ENCODE measurements around the gene TPRKB. TPM values are rescaled to one million over a fixed set of nuclear protein-coding genes. Genes with fewer than 3 reads are reported as not detected.

TPRKB gene
- total and polyA plus RNA-seq, 9 of the 15 experiments (the other 6 are each of a cell fraction or from before 2014, with no cell fraction given): 55.6 to 250 (median 112) TPM

DNA sequence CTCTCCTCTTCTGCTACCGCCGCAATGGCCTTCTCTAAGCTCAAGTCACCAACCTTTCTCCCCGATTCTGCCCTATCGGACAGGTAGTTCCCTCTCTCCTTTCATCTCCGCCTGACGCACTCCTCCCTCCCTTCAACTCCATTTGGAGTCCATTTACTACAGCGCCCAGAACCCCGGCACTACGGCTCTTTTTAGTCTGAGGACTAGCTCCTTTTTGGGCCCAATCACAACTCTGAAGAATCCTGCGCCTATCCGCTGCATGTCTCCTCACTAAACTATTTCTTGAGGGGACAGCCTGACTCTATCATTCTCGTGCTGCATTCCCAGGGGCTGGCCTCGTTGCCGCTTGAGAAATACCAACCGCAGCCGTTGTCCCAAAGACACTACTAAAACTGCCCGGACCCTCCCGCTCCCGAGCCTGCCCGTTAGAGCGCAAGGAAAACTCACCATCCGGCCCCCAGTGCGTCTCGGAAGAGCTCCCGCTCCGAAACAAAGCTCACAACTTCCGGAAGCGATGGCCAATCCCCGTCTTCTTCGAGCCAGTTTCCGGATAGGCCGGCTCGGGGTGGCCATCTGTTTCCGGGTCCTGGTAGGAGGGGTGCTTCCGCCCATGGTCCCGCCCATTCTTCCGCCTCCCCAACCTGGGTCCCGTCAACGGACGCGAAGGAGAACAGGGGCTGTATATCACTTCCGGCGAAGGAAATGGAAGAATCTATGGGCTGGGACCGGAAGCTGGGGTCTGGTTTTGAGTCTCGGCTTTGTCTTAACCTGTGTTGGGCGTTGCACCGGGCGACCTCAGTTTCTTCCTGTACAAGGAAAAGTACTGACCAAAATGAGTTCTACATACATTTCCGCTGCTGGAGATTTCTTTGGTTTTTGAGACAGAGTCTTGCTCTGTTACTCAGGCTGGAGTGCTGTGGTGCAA lies at the start of gene TPRKB (continued):
- TF ChIP-seq CBX8 (IDR thresholded peaks at IDR 0.05; ENCODE audit: borderline replicate concordance, extremely low read depth, low read depth, low read length, poor library complexity, severe bottlenecking): no peak
- TF ChIP-seq, protein P1, sequence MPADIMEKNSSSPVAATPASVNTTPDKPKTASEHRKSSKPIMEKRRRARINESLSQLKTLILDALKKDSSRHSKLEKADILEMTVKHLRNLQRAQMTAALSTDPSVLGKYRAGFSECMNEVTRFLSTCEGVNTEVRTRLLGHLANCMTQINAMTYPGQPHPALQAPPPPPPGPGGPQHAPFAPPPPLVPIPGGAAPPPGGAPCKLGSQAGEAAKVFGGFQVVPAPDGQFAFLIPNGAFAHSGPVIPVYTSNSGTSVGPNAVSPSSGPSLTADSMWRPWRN (IDR thresholded peaks at IDR 0.05; ENCODE audit: low read depth): no peak
- no peak for TF ChIP-seq ZEB2 (IDR thresholded peaks at IDR 0.05)
- peak; percentile 68; the same call in 1 of the 2 replicates for TF ChIP-seq KLF1 (tag; IDR thresholded peaks at IDR 0.05)
- TF ChIP-seq ZNF583 (CRISPR knock-in tag; IDR thresholded peaks at IDR 0.05): no peak
- no peak for TF ChIP-seq MAFG (tag; conservative IDR thresholded peaks at IDR 0.05)
- no peak for TF ChIP-seq SRSF9 (IDR thresholded peaks at IDR 0.05; ENCODE audit: borderline replicate concordance, low read depth, low read length)
- TF ChIP-seq ZNF3 (CRISPR knock-in tag; IDR thresholded peaks at IDR 0.05): no peak
- TF ChIP-seq CBX5 (IDR thresholded peaks at IDR 0.05; ENCODE audit: borderline replicate concordance, low read depth): peak; percentile 87
- peak in 1 of 2 experiments; percentile 66; a peak in 2 of 4 replicates for TF ChIP-seq TBL1XR1 (IDR thresholded peaks at IDR 0.05; ENCODE audit: low read length in 2 of 2)
- TF ChIP-seq HNRNPLL (IDR thresholded peaks at IDR 0.05; ENCODE audit: low read depth, low read length, poor library complexity, severe bottlenecking): peak; percentile 47
- TF ChIP-seq, protein P2, sequence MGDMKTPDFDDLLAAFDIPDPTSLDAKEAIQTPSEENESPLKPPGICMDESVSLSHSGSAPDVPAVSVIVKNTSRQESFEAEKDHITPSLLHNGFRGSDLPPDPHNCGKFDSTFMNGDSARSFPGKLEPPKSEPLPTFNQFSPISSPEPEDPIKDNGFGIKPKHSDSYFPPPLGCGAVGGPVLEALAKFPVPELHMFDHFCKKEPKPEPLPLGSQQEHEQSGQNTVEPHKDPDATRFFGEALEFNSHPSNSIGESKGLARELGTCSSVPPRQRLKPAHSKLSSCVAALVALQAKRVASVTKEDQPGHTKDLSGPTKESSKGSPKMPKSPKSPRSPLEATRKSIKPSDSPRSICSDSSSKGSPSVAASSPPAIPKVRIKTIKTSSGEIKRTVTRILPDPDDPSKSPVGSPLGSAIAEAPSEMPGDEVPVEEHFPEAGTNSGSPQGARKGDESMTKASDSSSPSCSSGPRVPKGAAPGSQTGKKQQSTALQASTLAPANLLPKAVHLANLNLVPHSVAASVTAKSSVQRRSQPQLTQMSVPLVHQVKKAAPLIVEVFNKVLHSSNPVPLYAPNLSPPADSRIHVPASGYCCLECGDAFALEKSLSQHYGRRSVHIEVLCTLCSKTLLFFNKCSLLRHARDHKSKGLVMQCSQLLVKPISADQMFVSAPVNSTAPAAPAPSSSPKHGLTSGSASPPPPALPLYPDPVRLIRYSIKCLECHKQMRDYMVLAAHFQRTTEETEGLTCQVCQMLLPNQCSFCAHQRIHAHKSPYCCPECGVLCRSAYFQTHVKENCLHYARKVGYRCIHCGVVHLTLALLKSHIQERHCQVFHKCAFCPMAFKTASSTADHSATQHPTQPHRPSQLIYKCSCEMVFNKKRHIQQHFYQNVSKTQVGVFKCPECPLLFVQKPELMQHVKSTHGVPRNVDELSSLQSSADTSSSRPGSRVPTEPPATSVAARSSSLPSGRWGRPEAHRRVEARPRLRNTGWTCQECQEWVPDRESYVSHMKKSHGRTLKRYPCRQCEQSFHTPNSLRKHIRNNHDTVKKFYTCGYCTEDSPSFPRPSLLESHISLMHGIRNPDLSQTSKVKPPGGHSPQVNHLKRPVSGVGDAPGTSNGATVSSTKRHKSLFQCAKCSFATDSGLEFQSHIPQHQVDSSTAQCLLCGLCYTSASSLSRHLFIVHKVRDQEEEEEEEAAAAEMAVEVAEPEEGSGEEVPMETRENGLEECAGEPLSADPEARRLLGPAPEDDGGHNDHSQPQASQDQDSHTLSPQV (IDR thresholded peaks at IDR 0.05): peak; percentile 67
- 0 out of 4 replicates have a peak, but pooled peaks of 1 of the 2 experiments have one; percentile 13 for TF ChIP-seq FOXA3 (CRISPR knock-in tag; conservative IDR thresholded peaks at IDR 0.05 in 1 of 2, IDR thresholded peaks at IDR 0.05 in 1 of 2)
- TF ChIP-seq, protein P3, sequence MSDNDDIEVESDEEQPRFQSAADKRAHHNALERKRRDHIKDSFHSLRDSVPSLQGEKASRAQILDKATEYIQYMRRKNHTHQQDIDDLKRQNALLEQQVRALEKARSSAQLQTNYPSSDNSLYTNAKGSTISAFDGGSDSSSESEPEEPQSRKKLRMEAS (CRISPR knock-in tag; IDR thresholded peaks at IDR 0.05): no peak
- no peak for TF ChIP-seq CCAR2 (IDR thresholded peaks at IDR 0.05; ENCODE audit: low read depth, low read length)
- TF ChIP-seq, protein P4, sequence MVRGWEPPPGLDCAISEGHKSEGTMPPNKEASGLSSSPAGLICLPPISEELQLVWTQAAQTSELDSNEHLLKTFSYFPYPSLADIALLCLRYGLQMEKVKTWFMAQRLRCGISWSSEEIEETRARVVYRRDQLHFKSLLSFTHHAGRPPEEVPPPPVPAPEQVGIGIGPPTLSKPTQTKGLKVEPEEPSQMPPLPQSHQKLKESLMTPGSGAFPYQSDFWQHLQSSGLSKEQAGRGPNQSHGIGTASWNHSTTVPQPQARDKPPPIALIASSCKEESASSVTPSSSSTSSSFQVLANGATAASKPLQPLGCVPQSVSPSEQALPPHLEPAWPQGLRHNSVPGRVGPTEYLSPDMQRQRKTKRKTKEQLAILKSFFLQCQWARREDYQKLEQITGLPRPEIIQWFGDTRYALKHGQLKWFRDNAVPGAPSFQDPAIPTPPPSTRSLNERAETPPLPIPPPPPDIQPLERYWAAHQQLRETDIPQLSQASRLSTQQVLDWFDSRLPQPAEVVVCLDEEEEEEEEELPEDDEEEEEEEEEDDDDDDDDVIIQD (CRISPR knock-in tag; IDR thresholded peaks at IDR 0.05): no peak
- TF ChIP-seq NFIX (CRISPR knock-in tag; IDR thresholded peaks at IDR 0.05; ENCODE audit: low read depth): no peak
- TF ChIP-seq GTF2F1 (IDR thresholded peaks at IDR 0.05; ENCODE audit: low read depth, low read length): no peak
- 0 out of 2 replicates have a peak, but pooled peaks have one; percentile 9 for TF ChIP-seq ARID1B (IDR thresholded peaks at IDR 0.05)

All from K562 (cell line).